Kidney (tissue), 14 donors: Measurements from ENCODE around the gene CABP4. TPM values are rescaled to one million over a fixed set of nuclear protein-coding genes. Genes with fewer than 3 reads are reported as not detected.

Experiments used
- DNase-seq, 5 donors: peaks; one replicate each; pipeline ENCODE4 v3.0.0-alpha.2; 2013 to 2020
- FAIRE-seq: peaks from 2 replicates; lab custom pipeline; 2012; peaks lifted over from hg19 to GRCh38; lab: Jason Lieb, UNC
- H3K27ac ChIP-seq, 2 donors: one replicate each; pipeline ENCODE4 v1.7.0; 2013; ENCODE audit warnings: low read depth in 2 of 2, low read length in 2 of 2, inconsistent platforms in 1 of 2
- H3K27me3 ChIP-seq: one replicate; pipeline ENCODE4 v1.7.1; 2013; ENCODE audit warnings: low read length, inconsistent platforms; ENCODE audit not compliant: control insufficient read depth, insufficient read depth
- H3K36me3 ChIP-seq, 3 donors: one replicate each; pipeline versions ENCODE4 v1.7.0 to v1.7.1; 2013; ENCODE audit warnings: low read length in 3 of 3, control low read depth in 1 of 3, inconsistent platforms in 1 of 3; ENCODE audit not compliant: insufficient read depth in 3 of 3, control insufficient read depth in 2 of 3
- H3K4me1 ChIP-seq, 3 donors: one replicate each; pipeline versions ENCODE4 v1.7.0 to v1.7.1; 2013; ENCODE audit warnings: low read length in 3 of 3, inconsistent platforms in 1 of 3, low read depth in 1 of 3; ENCODE audit not compliant: control insufficient read depth in 2 of 3, insufficient read depth in 2 of 3
- H3K4me3 ChIP-seq, 3 donors: one replicate each; pipeline versions ENCODE4 v1.7.0 to v1.8.1; 2013; ENCODE audit warnings: low read length in 3 of 3, control low read depth in 1 of 3, inconsistent platforms in 1 of 3
- H3K9ac ChIP-seq, 3 donors: one replicate each; pipeline versions ENCODE4 v1.7.0 to v1.7.1; 2013; ENCODE audit warnings: low read length in 3 of 3, control low read depth in 1 of 3, inconsistent platforms in 1 of 3
- H3K9me3 ChIP-seq, 3 donors: one replicate each; pipeline versions ENCODE4 v1.7.0 to v1.7.1; 2013; ENCODE audit warnings: low read length in 3 of 3, control low read depth in 1 of 3, inconsistent platforms in 1 of 3; ENCODE audit not compliant: control insufficient read depth in 2 of 3, insufficient read depth in 1 of 3
- intact Hi-C: fragments of 100-400 bp; cut with DNase I; formaldehyde crosslinking; loops from one replicate; pipeline ENCODE4 v1.11.1; 2022
- polyA plus RNA-seq: library from polyadenylated mRNA; stranded (reverse); fragments of 350-450 nt; fragmentation: Illumina TruSeq; extraction: RNeasy Lipid Tissue Mini Kit (QIAGEN cat#74804); gene quantifications from one replicate; pipeline ENCODE4 v1.2.3, GENCODE V29; 2014; ENCODE audit warnings: low read depth, low replicate concordance; ENCODE audit not compliant: insufficient read depth
- total RNA-seq: library from RNA; stranded (reverse); fragmentation: NEBNext Ultra II Directional; extraction: Animal tissue kit (Norgen Biotek cat#: 25700); gene quantifications from one replicate; pipeline ENCODE4 v1.2.1, GENCODE V29; 2021
- TF ChIP-seq, protein P1 (sequence below): IDR thresholded peaks from 3 replicates; pipeline ENCODE4 v1.5.1; 2012; ENCODE audit warnings: mild to moderate bottlenecking, moderate library complexity, borderline replicate concordance; ENCODE audit not compliant: insufficient read depth; ENCODE audit errors: extremely low read depth
- donor health status: control.
- donor health status: control.
- donor health status: control.
- donor health status: control.
- donor health status: control.
- donor health status: DM: yes; HTN: yes; CAD: no.
- donor health status: Normal renal cell carcinoma (clear cell type).

CABP4 gene
- total and polyA plus RNA-seq, 2 donors from 2014 or later = 0.49 to 3.1 TPM

DNA sequence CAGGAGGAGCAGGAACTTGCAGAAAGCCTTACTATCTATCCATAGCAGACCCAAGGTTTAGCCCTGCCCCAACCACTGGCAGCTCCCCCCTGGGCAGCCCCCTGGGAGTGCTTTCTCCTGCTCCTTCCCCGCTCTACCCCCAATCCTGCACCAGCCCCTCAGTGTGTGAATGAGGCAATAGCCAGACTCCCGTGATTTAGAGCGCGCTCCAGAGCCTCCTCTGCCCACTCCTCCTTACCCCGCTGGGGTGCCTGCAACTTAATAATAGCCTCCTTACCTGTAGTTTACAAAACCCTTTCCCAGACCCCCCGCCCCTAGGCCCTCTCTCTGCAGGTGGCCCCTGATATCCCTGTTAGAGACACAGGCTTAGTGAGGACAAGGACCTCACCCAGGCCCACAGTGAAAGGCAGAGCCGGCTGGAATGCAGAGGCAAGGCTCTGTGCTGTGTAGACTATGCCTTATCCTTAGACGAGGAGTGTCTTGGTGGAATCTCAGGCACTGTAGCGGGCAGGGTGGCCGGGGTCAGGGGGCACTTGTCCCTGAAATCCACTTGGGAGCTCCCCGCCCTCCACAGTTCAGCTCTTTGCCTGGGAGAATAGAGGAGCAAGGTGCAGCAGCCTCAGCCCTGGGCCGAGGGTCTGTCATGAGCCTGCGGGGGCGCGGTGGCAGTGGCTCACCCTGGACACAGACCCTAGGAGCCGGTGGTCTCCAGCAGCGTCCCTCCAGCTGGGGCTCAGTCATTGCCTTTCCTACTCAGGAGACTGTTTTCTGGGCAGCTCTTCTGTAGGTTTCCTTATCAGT is 44.0 kb upstream of the CABP4 start:
- Histone ChIP-seq H3K9me3 (no peaks in the 10 kb centered on the region), H3K27ac (no peak overlapping the region), H3K36me3 (no peaks in the 10 kb centered on the region), H3K27me3 (no peaks in the 10 kb centered on the region), H3K4me1 (peaks cover 0 to 8% (median 0%) of the 10 kb centered on the region in 3 donors), H3K4me3 (no peak overlapping the region), H3K9ac (no peak overlapping the region)
- intact Hi-C loops = no loop called here
- FAIRE-seq = no peak
- TF ChIP-seq, protein P1, sequence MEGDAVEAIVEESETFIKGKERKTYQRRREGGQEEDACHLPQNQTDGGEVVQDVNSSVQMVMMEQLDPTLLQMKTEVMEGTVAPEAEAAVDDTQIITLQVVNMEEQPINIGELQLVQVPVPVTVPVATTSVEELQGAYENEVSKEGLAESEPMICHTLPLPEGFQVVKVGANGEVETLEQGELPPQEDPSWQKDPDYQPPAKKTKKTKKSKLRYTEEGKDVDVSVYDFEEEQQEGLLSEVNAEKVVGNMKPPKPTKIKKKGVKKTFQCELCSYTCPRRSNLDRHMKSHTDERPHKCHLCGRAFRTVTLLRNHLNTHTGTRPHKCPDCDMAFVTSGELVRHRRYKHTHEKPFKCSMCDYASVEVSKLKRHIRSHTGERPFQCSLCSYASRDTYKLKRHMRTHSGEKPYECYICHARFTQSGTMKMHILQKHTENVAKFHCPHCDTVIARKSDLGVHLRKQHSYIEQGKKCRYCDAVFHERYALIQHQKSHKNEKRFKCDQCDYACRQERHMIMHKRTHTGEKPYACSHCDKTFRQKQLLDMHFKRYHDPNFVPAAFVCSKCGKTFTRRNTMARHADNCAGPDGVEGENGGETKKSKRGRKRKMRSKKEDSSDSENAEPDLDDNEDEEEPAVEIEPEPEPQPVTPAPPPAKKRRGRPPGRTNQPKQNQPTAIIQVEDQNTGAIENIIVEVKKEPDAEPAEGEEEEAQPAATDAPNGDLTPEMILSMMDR = no peak
- DNase-seq = no peak

DNA sequence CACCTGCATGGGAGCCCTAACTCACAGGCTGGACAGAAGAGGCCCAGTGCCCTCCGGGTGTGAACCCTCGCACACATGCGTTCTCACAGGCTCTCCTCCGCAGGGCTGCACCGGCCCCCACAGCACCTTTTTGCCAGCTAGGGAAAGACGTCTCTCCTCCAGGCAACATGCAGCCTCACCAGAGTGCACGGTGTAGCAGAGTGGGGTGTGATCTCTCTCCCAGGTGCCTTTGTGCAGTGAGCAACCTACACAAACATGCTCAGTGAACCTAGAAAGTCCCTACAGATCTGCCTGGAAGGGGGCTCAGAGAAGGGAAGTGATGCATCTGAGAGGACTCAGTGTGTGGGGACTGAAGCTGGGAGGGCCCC is 43.4 kb upstream of the CABP4 start:
- Histone ChIP-seq H3K4me1 (peaks cover 0 to 9% (median 0%) of the 10 kb centered on the region in 3 donors), H3K9me3 (no peaks in the 10 kb centered on the region), H3K27ac (no peak overlapping the region), H3K4me3 (no peak overlapping the region), H3K36me3 (no peaks in the 10 kb centered on the region), H3K9ac (no peak overlapping the region), H3K27me3 (no peaks in the 10 kb centered on the region)
- intact Hi-C loops = no loop called here
- DNase-seq (no peak), FAIRE-seq (no peak)
- TF ChIP-seq, protein P1 = no peak

DNA sequence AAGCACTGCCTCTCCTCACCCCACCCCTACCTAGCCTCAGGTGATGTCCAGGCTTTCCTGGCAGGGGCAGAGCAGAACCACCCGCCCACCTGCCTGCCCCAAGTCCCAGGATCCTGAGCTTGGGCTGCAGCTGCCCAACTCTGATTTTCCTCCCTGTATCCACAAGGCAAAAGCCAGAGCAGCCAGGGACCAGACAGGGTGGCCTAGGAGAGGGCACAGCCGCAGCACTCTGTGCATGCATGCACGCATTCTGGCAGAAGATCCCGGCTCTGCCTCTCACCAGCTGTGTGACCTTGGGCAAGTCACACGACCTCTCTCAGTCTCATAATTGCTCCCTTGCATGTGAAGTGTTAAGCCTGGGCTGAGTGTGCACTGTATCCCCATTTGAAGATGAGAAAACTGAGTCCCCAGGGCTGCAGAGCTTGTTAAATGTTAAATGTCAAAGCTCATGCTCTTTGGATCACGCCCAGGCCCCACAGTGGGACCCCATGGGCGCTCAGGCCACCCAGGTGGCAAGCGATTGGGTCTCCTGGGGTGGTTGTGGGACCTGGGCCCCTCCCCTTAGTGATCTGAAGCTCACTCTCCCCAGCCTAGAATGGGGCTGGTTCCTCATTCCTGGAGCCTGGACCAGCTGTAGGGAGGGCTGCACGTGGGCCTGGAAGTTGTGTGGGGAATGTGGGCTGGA is 42.5 kb upstream of the CABP4 start:
- TF ChIP-seq, protein P1 = no peak
- intact Hi-C loops = no loop called here
- Histone ChIP-seq H3K27me3 (no peaks in the 10 kb centered on the region), H3K4me1 (peaks cover 0 to 11% (median 0%) of the 10 kb centered on the region in 3 donors), H3K4me3 (no peak overlapping the region), H3K9me3 (no peaks in the 10 kb centered on the region), H3K9ac (no peak overlapping the region), H3K36me3 (no peaks in the 10 kb centered on the region), H3K27ac (no peak overlapping the region)
- no peak for FAIRE-seq
- DNase-seq = no peak
